HG03520 (cell line): Measurements from ENCODE around the gene MORN3.
"Not testable (repeated sequence)": the region's sequence is repeated elsewhere in the genome, so short reads cannot be mapped to it uniquely, and the experiment has no call there.

ENCODE experiments used
- ATAC-seq: cut with Tn5 transposase; IDR thresholded peaks from one replicate; pipeline ENCODE4 v1.9.1; 2021; ENCODE audit warnings: mild to moderate bottlenecking, moderate library complexity; ENCODE audit not compliant: unreplicated experiment

MORN3 gene

DNA sequence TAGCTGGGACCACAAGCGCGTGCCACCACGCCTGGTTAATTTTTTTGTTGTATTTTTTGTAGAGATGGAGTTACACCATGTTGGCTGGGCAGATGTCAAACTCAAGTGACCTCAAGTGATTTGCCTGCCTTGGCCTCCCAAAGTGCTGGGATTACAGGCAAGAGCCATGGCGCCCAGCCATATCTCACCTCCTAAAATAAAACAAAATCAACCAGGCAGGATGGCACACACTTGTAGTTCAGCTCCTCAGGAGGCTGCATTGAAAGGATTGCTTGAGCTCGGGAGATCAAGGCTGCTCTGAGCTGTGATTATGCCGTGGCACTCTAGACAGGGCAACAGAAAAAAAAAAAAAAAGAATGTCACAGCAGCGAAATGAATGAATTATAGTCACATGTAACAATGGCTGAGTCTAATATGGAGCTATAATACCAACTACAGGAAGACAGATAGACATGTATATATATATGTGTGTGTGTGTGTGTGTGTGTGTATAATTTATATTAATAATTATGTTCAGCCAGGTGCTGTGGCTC, 23.8 kb upstream of the MORN3 start:
- ATAC-seq: no peak

DNA sequence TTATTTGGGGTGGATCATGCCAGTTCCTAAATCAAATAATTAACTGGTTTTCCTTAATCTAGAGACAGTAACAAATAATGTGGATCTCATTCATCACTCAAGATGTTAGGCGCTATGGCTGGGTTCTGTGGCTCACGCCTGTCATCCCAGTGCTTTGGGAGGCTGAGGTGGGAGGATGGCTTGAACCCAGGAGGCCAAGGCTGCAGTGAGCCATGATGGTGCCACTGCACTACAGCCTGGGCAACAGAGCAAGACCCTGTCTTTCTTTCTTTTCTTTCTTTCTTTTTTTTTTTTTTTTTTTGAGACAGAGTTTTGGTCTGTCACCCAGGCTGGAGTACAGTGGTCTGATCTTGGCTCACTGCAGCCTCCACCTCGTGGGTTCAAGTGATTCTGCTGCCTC, 23.3 kb upstream of the MORN3 start:
- ATAC-seq: not testable (repeated sequence)

DNA sequence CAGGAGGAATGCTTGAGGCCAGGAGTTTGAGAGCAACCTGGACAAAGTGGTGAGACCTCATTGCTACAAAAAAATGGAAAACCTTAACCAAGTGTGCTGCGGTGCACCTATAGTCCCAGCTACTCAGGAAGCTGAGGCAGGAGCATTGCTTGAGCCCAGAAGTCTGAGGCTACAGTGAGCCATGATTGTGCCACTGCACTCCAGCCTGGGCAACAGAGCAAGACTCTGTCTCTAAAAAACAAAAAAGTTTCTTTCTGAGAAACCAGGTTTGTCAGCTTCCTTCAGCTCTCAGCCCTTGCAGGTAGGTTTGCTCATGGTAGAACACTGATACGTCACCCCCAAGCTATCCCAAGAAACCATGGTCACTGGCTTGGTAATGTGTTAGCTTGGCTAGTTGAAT, 20.0 kb upstream of the MORN3 start:
- ATAC-seq: no peak

DNA sequence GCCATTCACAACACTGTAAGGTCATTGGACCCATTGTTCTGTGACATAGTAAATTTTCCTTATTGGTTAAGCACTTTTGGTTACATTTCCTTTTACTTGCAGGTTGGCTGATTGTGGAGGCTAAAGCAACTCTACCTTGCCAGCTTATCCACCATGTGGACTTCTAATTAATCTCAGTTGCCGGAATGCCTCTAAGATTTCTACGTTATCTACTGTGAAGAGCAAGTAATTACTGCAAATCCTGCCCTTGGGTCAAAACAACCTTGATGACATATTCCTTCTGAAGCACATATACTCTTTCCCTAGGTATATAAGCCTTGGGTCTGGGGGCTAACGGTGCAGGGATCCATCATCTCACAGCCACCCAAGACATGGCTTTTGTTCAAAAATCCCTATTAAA, 19.5 kb upstream of the MORN3 start:
- no peak for ATAC-seq

DNA sequence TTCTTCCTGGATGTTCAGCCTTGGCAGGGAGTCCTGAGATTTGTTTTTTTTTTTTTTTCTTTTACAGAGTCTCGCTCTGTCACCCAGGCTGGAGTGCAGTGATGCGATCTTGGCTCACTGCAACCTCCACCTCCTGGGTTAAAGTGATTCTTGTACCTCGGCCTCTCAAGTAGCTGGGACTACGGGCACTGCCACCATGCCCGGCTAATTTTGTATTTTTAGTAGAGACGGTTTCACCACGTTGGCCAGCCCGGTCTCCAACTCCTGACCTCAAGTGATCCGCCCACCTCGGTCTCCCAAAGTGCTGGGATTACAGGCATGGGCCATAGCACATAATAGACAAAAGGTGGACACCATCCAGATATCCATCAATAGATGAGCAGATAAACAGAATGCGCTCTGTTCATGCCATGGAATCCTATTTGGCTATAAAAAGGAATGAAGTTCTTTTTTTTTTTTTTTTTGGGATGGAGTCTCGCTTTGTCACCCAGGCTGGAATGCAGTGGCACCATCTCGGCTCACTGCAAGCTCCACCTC, 10.3 kb upstream of the MORN3 start:
- not testable (repeated sequence) for ATAC-seq

DNA sequence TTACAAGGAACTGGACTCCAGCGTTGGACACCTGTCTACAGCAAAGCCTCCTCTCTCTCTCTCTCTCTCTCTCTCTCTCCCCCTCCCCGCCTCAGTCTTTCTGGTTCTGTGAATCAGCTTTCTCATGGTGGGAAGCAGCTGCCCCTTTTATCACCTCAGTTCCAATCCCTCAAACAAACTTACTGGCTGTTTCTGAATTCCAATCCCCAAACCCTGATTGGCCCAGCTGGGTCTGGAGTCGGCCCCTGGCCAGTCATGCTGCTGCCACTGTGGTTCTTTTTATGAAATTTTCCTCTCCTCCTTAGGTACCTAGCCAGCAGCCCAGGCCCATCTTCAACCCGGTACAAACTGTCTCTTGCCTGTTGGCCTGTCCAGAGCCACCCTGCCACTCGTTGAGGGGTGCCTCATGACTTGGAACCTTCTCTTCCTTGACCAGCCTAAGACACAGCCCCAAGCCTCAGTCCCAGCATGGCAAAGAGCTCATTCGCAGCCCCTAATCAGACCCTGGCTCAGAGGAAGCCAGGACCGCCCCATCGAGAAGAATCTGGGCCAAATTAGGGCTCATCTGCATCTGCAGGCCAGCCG, 9.4 kb upstream of the MORN3 start:
- ATAC-seq: no peak

DNA sequence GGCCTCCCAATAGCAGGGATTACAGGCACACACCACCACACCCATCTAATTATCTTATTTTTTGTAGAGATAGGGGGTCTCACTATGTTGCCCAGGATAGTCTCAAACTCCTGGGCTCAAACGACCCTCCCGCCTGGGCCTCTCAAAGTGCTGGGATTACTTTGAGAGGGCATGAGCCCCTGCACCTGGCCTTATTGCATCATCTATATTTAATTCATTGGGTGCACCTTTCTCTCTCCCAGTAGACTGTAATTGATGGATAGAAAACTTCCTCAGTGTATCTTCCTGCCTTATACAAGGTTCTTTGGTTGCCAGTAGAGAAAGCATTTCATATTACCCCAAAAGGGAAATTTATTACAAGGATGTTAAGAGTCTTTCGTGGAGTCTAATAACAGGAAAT, 8.9 kb upstream of the MORN3 start:
- ATAC-seq: no peak

DNA sequence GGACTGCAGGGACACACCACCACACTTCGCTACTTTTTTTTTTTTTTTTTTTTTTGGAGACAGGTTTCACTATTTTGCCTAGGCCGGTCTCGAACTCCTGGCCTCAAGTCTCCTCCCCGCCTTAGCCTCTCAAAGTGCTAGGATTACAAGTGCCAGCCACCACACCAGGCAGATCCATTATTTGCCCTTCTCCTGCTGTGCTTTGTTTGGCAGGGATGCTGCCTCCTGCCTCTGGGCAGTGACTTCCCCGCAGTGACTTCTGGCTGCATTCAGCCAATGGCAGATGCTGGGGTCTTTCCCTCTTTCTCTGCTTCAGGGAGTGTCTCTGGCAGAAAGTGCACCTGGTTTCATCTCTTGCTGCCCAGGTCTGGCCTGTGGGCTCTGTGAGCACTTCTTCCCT, 6.7 kb upstream of the MORN3 start:
- no peak for ATAC-seq

DNA sequence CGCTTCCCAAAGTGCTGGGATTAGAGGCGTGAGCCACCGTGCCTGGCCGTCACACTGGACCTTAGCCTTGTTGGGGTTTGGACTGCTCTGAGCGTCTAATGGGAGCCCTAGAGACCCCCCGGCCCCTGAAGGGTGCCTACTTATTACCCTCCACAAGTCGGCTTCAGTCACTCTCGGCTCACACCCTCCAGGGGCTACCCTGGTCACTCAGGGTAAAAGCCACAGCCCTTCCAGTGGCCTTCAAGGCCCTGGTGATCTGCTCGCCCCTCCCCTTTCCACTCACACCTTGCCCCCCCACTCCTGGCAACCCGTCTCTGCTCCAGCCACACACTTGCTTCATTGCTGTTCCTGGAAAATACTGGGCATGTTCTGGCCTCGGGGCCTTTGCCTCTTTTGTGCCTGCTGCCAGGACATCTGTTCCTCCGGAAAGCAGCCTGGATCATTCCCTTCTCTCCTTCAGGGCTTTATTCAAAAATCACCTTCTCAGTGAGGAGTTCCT, 3.6 kb upstream of the MORN3 start:
- ATAC-seq: no peak

DNA sequence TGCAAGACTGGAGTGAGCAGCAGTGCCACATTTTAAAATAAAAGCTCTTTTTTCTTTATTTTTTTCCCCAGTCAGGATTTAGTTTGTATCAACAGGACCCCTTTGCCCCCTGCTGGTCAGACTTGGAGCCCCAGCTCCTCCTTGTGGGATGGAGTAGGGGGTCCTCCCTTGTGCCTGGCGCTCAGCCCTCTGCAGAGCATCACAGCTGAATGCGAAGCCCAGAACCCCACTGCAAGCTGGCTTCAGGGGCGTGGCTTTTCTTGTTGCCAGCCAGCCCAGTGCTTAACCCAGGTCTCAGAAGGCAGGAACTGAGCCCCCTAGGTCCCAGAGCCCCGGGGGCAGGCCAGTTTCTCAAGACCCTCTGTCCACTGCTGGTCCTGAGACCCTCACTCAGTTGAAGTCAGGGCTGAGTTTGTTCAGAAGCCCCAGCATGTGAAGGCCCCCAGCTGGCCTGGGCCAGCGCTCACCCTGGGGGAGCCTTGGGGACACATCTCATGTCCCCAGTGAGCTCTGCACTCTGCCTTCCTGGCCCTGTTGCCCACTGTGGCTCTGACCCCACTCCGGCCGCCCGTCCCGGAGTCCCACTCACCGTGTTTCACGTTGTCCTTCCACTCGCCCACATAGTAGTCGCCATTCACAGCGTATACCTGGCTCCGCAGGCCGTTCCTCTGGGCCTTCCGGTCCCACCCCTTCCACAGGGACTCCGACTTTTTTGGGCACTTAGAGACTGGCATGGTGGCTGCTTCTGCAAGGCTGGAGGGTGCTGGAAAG, 519 bp downstream of the MORN3 start:
- ATAC-seq: no peak

DNA sequence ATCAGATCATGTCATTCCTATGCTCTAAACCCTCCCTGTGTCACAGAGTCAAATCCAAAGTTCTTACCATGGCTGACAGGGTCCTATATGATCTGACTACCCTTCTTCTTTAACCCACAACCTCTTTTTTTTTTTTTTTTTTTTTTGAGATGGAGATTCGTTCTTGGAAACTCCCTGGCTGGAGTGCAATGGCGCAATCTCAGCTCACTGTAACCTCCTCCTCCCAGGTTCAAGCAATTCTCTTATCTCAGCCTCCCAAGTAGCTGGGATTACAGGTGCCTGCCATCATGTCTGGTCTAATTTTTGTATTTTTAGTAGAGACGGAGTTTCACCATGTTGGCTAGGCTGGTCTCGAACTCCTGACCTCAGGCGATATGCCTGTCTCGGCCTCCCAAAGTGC, 2.6 kb downstream of the MORN3 start:
- not testable (repeated sequence) for ATAC-seq

DNA sequence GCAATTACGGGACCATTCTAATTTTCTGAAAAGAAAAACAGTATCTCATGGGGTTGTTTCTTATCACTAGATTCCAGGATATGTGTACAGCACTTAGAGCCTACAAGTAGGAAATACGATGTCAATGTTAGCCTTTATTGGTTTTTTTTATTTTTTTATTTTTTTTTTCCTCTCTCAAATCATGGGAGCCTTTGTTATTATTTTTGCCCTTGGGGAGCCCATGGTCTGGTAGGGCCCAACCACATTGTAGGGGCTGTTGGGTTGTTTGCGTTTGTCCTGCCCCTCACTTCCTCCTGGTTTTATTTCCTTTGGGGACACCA, 5.9 kb downstream of the MORN3 start:
- no peak for ATAC-seq

DNA sequence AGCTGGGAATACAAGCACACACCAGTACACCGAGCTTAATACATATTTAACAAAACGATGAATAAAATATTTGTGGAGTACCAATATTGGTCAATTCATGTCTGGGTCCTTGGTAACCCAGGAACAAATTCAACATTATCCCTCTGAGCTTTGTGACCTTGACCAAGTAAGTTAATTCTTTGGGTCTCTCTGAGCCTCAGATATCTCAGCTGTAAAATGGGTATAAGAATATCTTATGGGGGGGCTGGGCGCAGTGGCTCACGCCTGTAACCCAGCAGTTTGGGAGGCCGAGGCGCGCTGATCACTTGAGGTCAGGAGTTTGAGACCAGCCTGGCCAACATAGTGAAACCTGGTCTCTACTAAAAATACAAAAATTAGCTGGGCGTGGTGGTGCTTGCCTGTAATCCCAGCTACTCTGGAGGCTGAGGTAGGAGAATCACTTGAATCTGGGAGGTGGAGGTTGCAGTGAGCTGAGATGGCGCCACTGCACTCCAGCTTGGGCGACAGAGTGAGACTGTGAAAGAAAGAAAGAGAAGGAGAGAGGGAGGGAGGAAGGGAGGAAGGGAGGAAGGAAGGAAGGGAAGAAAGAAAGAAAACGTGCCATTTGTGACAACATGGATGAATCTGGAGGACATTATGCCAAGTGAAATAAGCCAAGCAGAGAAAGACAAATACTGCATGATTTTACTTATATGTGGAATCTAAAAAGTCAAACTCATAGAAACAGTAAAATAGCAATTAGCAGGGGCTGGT, 7.9 kb downstream of the MORN3 start:
- not testable (repeated sequence) for ATAC-seq

DNA sequence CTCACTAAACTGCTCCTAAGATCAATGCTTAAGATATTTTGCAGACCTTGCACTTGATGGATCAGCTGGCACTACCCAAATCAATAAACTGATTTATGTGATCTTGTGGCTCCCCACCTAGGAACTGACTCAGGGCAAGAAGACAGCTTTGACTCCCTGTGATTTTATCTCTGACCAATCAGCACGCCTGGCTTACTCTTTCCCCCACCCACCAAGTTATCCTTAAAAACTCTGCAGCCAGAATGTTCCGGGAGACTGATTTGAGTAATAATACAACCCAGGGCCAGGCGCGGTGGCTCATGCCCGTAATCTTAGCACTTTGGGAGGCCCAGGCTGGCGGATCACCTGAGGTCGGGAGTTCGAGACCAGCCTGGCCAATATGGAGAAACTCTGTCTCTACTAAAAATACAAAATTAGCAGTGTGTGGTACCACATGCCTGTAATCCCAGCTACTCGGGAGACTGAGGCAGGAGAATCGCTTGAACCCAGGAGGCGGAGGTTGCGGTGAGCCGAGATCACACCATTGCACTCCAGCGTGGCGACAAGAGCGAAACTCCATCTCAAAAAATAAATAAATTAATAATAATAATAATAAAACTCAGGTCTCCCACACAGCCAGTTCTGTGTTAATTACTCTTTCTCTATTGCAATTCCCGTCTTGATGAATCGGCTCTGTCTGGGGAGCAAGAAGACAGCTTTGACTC, 12.0 kb downstream of the MORN3 start:
- ATAC-seq: no peak

DNA sequence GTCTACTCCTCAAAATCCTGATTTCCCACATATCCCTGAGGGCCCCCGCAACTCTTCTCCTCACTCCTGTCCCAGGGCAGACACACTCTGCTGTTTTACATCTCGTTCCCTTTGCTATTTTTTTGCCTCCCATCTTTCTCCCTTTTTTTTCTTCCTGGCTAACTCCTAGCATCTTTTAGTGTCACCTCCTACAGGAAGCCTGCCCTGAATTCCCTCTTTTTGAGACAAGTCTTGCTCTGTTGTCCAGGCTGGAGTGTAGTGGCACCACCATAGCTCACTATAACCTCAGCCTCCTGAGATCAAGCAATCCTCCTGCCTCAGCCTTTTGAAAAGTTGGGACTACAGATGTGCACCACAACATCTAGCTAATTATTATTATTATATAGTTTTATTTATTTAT, 13.3 kb downstream of the MORN3 start:
- no peak for ATAC-seq

DNA sequence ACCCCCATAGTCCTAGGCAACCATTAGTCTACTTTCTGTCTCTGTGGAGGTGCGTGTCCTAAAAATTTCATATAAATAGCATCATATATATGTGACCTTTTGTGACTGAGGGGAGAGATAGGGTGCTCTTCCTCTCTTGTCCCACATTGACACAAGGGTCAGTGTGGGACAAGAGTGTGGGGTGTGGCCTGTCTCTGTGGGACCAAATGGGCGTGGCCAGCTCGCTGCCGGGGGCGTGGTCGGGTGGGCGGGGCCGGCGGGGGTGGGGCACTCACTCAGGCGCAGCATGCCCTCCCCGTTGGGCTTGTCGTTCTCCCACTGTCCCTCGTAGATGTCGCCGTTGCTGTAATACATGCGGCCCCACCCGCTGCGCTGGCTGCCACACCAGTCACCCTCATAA, 15.5 kb downstream of the MORN3 start:
- ATAC-seq: no peak

DNA sequence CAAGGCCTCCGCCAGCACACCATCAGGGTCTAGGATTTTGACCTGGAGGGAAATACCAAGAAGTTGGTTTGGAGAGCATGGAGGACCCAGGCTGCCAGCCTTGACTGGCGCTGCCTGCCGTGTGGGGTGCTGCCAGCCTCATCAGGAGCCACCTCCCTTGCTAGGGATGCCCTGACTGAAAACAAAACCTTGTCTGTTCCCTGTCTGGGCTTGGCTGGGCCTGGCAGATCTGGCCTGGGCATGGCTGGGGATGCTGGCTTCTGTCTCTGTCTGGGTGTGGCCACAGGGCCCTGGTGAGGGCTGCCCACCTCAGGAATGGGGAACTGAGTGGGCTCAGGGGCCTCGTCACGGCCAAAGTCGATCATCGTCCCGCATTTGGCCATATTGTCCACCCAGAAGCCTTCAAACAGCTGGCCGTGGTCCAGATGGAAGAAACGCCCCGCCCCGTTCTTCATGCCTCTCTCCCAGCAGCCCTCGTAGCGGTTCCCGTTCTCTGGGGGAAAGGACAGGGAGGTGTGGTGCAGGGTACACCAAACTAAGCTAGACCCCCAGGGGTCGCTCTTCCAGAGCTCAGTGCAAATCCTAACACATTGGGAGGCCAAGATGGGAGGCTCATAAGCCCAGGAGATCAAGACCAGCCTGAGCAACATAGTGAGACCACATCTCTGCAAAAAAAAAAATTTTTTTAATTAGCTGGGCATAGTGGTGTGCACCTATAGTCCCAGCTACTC, 16.5 kb downstream of the MORN3 start:
- no peak for ATAC-seq

DNA sequence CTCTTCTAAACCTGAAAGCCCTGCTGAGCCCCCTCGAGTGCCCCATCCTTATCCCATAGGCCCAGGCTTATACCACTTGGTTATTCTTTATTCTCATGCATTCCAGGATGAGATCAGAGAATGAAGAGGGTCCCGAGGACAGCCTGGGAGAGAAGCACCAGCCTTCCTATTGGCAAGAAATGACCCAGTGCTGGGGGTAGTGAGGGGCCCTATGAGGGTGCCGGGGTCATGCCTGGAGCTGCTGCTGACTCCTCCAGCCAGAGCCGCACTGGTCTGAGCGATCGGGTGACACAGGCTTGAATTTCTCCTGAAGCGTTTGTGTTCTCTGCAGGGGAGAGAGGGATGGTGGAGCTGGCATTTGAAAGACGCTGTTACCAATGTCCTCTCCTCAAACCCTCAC, 18.1 kb downstream of the MORN3 start:
- ATAC-seq: no peak

DNA sequence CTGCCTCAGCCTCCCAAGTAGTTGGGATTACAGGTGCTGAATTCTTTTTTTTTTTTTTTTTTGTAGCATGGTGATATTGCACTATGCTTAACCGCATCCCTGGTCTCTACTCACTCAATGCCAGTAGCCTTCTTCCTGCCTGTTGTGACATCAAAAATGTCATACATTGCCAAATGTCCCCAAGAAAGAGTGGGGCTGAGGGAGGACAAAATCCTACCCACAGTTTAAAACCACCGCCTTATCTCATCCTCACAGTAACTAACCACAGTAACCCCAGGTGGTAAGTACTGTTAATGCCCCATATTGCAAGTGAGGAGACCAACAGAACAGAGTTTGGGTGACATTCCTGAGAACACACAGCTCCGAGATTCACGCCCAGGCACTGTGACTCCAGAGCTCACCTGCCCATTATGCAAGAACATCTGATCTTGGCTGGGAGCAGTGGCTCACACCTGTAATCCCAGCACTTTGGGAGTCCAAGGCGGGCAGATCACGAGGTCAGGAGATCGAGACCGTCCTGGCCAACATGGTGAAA, 19.6 kb downstream of the MORN3 start:
- no peak for ATAC-seq

DNA sequence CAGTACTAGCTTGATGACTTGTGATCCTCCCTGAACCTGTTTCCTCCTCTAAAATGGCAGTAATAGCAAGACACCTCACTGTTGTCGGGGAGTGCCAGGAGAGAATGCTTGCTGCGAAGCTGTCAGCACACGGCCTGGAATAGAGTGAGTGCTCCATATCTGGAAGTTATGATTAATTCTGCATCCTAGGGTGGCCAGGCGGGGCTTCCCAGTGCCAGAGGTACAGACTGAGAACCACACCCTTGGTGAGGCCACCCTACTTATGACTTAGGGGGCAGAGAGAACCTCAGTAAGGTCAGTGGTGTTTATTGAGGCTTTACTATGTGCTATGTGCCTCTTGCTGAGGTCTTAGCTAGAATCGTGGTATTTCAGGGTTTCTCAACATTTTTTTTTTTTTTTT, 20.1 kb downstream of the MORN3 start:
- ATAC-seq: no peak
